ENCODE measurements around the gene AREG. TPM values are rescaled to one million over a fixed set of nuclear protein-coding genes. Genes with fewer than 3 reads are reported as not detected.

AREG gene
- total and polyA plus RNA-seq, 9 of the 15 experiments (the other 6 are each of a cell fraction or from before 2014, with no cell fraction given) = 1.4 to 7.7 (median 5.4) TPM

DNA sequence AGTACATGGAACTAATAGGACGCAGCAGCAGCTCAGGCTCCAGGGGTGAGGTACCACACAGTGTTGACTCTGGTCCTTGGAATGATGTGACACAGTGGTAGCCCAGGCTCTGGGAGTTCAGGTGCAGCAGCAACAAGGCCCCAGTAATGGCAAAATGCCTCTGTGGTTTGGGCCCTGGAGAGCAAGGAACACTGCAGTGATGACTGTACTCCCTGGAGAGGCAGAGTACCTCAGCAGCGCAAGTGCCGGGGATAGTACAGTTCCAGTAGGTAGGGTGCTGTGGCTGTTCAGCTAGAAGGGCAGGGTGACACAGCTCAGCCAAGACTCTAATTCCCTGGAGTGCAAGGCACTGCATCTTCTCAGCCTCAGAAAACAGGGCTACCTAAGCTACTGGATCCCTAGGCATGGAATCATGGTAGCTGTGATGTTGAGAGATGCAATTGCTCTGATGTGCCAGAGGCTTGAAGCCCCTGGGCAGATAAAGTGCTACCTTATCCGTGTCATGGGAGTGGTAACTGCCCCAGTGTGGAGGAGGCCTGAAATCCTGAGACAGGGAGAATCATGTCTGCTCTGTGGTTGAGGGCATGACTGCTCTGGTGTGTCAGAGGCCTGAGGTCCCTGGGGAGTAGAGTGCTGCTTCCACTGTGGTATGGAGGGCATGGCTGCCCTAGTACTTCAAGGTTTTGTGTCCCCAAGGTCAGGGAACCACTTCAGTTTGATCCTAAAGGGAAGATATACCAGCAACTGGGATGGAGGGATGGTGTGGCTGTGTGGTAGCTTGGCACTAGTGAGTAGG, 55.2 kb downstream of the AREG start (continued):
- TF ChIP-seq, protein P1, sequence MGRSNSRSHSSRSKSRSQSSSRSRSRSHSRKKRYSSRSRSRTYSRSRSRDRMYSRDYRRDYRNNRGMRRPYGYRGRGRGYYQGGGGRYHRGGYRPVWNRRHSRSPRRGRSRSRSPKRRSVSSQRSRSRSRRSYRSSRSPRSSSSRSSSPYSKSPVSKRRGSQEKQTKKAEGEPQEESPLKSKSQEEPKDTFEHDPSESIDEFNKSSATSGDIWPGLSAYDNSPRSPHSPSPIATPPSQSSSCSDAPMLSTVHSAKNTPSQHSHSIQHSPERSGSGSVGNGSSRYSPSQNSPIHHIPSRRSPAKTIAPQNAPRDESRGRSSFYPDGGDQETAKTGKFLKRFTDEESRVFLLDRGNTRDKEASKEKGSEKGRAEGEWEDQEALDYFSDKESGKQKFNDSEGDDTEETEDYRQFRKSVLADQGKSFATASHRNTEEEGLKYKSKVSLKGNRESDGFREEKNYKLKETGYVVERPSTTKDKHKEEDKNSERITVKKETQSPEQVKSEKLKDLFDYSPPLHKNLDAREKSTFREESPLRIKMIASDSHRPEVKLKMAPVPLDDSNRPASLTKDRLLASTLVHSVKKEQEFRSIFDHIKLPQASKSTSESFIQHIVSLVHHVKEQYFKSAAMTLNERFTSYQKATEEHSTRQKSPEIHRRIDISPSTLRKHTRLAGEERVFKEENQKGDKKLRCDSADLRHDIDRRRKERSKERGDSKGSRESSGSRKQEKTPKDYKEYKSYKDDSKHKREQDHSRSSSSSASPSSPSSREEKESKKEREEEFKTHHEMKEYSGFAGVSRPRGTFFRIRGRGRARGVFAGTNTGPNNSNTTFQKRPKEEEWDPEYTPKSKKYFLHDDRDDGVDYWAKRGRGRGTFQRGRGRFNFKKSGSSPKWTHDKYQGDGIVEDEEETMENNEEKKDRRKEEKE (IDR thresholded peaks at IDR 0.05; ENCODE audit: borderline replicate concordance in 1 of 2, control insufficient read depth in 1 of 2, low read depth in 2 of 2, low read length in 1 of 2) = no peak
- no peak for TF ChIP-seq SRSF3 (IDR thresholded peaks at IDR 0.05; ENCODE audit: insufficient read depth, low read length)
- no peak for TF ChIP-seq ELF2 (CRISPR knock-in tag; IDR thresholded peaks at IDR 0.05)
- TF ChIP-seq HNRNPL (IDR thresholded peaks at IDR 0.05; ENCODE audit: low read depth, low read length) = no peak
- TF ChIP-seq, protein P2, sequence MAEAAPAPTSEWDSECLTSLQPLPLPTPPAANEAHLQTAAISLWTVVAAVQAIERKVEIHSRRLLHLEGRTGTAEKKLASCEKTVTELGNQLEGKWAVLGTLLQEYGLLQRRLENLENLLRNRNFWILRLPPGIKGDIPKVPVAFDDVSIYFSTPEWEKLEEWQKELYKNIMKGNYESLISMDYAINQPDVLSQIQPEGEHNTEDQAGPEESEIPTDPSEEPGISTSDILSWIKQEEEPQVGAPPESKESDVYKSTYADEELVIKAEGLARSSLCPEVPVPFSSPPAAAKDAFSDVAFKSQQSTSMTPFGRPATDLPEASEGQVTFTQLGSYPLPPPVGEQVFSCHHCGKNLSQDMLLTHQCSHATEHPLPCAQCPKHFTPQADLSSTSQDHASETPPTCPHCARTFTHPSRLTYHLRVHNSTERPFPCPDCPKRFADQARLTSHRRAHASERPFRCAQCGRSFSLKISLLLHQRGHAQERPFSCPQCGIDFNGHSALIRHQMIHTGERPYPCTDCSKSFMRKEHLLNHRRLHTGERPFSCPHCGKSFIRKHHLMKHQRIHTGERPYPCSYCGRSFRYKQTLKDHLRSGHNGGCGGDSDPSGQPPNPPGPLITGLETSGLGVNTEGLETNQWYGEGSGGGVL (CRISPR knock-in tag; IDR thresholded peaks at IDR 0.05) = no peak
- no peak for TF ChIP-seq BHLHE40 (IDR thresholded peaks at IDR 0.05; ENCODE audit: low read length)

All from K562 (cell line).